Ramos (cell line): Measurements from ENCODE around the gene GREB1.
"Not testable (repeated sequence)": the region's sequence is repeated elsewhere in the genome, so short reads cannot be mapped to it uniquely, and the experiment has no call there.

Experiments used
- in situ Hi-C: fragments of 300-500 bp; cut with MboI; formaldehyde crosslinking; loops from one replicate; pipeline ENCODE4 v1.14.3; 2022; ENCODE audit warnings: low sequenced_read_pairs; ENCODE audit not compliant: unreplicated experiment

Gene GREB1

DNA sequence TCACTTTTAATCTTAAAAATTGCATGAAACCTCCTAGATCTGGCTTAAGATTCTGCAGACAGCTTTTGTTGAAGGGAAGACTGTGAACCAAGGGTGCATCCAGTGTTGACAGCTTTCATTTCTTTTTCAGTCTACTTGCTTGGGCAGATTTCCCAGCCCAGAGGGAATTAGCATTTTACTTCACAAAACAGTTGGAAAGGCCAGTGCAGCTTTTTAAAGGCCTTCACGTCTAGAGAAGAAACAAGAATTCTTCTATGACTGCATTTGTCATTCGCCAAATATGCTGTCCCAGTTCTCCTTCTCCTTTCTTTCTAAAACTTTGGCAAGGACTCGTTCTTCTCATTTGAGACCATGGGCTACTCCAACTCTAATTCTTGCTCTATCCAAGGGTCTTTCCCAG lies 118.7 kb downstream of the GREB1 start:
- in situ Hi-C loops: no loop called here

DNA sequence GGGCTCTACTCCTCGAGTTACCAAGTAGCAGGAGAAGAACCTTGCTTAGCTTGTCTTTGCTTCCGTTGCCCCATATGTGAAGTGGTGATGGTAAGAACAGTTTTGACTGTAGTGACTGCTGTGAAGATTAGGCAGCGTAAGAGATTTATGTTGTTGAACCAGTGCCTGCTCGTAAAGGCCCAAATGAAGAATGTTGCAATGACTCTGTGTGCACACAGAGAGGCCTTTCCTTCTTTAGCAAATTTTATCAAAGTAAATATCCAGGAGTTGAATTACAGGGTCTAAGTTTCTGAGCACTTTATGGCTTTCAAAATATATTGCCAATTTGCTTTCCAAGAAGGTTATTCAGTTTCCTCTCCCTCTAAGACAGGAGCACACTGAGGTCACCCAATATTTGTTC lies 121.7 kb downstream of the GREB1 start:
- in situ Hi-C loops: no loop called here

DNA sequence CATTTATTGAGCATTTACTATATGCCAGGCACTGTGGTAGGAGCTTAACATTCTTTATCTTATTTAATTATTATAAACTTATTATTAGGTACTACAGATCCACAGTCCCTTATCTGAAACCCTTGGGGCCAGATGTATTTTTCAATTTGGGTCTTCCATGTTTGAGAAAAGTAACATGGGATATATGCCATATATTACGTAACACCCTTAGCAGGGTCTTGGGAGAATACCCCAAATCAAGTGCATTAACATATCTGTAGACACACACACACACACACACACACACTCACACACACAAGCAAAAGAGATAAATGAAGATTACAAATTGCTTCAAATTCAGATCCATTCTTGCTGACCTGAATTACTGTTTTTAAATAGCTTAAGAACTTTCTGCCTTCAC lies 122.4 kb downstream of the GREB1 start:
- in situ Hi-C loops: no loop called here

DNA sequence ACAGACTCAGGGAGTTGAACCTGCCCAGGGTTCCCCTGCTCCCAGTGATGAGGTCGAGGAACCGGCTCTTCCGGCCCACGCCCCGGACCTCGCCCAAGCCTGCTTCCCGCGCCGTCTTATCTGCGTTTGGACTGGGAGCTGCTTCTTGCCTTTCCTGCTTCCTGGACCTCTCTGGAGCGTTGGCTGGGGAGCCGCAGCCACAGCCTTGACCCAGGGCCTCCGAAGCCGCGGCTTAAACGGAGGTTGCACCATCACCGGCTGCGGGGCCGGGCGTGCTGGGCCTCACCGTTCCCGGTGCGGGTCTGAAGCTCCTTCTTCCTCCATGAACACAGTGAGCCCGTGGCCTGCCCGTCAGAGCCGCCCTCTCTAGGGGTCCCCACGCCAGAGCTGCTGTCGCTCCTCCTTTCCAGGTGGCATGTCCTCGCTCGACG lies 122.8 kb downstream of the GREB1 start:
- in situ Hi-C loops: no loop called here

DNA sequence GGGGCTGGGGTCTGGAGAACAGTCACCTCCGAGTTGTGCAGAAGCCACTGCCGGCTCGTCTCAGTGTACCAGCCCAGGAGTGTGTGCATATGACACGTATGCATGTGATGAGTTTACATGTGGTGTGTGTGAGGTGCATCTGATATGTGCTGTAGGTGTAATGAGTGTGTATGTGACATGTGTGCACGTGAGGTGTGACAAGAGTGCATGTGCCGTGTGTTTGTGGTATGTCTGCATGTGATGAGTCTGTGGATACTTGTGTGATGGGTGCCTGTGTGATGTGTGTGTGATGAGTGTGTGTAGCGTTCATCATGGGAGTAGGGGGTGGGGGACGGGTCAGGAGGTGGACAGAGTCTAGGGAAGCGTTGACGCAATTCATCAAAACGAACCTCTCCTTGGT lies 123.3 kb downstream of the GREB1 start:
- in situ Hi-C loops: no loop called here

DNA sequence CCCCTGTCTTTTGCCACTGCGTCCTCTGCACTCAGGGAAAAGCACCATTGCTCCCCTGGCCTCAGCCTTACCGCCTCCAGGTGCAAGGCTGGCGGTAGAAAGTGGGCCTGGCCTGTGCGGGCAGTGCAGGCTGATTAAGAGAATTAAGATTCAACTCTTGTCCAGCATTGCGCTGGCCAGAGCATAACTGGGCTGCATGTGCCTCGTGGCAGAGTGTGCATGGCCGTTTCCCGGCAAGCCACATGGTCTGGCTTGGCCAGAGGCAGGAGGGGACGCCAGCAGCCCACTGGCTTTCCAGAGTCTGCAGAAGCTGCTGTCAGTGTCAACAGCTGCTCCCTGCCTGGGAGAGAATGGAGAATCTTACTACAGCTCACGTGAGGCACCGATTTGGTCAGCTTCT lies 123.8 kb downstream of the GREB1 start:
- in situ Hi-C loops: no loop called here

DNA sequence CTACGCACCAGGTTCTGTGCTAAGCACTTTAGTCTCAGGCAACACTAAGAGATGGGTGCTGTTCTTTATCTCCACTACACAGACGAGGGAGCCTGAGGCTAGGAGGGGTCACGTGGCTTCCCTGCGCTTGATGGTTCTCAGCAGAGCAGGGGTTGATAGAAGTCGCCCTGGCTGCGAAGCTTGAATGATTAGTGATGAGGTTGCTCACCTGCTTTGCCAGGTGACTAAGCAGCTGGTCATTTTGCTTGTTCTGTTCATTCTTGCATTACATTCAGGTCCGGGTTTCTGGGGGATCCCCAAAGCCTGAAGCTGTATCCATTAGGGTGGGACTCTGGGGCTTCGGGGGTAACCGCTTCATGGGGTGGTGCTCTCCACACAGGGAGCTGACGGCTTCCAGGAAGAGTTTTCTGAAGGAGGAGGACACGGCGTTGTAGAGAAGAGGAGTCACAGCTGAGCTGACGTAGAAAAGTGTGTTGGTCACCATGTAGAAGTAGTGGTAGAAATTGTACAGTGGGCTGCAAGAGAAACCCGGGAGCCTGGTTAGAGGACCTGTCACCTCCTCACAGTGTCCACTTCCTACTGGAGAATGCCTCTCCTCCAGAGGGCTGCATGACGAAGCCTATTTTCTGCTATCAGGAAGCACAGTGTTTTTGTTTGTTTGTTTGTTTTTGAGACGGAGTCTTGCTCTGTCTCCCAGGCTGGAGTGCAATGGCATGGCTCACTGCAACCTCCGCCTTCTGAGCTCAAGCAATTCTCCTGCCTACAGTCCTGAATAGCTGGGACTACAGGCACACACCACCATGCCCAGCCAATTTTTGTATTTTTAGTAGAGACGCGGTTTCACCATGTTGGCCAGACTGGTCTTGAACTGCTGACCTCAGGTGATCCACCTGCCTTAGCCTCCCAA lies 124.6 kb downstream of the GREB1 start:
- in situ Hi-C loops: no loop called here

DNA sequence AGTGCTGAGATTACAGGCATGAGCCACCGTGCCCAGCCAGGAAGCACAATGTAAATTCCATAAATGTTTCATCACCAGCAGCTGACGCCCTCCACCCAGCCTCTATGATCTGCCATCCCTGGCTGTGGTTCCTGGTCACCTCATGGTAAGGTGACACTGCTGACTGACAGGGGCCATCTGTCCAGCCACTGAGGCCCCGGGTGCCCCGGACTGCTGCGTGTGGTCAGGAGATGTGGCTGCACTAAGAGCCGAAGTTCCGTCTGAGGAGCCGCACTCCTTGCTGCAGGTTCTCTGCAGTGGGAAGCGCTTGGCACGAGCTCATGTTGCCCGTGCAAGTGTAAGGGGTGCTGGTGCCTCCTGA lies 125.2 kb downstream of the GREB1 start:
- in situ Hi-C loops: no loop called here

DNA sequence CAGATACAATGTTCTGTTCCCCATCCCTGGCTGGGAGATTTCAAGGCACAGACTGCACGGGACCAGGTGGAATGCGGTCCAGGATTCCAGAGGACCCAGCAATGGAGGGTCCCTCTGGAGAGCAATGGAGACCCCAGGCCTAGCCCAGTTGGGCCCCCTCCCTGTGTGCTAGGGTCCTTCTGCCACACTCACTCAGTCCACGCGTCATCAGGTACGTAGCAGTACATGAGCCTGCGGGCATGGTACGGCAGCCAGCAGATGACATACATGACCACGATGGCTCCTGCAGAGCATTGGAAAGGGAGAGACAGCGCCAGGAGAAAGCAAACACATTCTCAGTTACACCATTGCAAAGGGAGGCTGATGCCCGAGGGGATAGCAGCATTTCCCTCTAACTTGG lies 126.0 kb downstream of the GREB1 start:
- in situ Hi-C loops: no loop called here

DNA sequence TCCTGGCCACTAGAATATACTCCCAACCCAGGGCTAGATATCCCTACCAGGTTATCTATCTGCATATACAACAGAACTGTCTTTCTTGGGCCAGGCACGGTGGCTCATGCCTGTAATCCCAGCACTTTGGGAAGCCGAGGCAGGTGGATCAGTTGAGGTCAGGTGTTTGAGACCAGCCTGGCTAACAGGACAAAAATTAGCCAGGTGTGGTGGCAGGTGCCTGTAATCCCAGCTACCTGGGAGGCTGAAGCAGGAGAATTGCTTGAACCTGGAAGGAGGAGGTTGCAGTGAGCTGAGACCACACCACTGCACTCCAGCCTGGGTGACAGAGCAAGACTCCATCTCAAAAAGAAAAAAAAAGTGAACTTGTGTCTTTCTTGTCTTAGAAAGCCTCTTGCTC lies 126.6 kb downstream of the GREB1 start:
- in situ Hi-C loops: not testable (repeated sequence)

DNA sequence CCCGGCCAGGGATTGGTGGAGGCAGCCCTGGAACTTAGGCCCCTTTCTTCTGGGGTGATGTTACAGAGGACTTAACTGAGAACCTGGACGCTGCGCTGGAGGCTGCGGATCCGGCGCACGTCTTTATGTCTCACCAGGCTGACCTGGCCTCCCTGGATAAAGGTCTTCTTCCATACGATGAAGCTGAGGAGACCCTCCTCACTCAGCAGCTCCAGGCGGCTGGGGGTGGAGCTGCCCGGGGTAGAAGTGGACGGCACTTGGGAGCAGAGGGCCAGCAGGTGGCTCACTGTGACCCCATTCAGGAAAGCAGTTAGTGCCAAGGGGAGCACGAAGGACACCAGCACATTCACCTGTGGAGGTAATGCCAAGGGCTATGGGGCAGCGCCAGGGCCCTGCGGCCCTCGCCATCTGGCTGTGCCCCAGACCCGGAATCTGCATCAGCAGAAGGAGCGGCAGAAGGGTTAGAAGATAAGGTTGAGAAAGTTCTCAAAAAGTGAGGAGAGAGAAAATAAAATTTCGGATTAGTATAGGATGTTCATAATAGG lies 128.1 kb downstream of the GREB1 start:
- in situ Hi-C loops: no loop called here

DNA sequence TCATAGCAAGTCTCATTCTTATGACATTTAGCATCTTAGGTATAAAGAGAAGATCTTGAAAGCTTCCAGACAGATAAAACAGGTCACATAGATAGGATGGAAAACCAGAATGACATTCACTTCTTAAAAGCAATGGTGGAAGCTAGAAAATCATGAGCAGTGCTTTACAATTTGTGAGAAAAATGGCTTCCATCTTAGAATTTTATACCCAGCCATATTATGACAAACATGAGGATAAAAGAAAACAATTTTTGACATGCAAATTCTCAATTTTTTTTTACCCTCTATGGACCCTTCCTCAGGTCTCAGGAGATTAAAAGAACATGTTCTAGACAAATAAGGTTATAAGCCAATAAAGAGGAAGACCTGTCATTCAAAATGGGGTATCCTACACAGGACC lies 129.0 kb downstream of the GREB1 start:
- in situ Hi-C loops: no loop called here

DNA sequence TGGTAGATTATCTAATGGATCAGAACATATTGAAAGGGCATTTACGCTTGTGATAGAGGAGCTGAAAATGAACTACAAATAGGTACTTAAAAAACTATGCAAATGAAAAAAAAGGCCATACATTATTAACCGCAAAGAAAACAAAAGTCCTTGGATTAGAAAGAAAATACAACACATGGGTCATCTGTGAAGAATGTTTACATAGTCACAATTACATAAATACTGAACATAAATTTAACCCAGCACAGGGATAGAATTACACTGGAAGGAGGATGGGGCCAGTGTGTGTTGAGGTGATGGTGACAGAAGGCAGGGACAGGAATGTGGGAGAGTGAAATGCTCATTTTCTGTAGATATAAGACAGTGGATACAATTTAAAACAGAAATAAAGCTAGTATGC lies 129.6 kb downstream of the GREB1 start:
- in situ Hi-C loops: no loop called here

DNA sequence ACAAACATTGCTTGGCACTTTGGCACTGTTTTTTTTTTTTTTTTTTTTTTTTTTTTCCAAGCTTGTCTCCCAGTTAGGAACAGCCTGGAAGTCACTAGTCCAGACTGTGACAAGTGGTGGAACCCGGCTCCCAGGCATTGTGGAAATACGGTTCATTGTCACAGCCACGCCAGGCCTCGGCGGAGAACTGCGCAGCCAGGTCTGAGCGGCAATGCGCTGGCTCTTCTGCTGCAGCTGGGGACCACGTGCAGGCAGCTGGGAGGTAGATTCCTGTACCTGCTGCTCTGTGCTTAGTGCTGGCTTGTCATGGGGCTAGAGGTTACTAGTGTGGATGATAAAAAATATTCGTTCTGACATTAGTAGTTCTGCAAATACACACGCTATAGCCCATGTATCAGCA lies 131.2 kb downstream of the GREB1 start:
- in situ Hi-C loops: no loop called here

DNA sequence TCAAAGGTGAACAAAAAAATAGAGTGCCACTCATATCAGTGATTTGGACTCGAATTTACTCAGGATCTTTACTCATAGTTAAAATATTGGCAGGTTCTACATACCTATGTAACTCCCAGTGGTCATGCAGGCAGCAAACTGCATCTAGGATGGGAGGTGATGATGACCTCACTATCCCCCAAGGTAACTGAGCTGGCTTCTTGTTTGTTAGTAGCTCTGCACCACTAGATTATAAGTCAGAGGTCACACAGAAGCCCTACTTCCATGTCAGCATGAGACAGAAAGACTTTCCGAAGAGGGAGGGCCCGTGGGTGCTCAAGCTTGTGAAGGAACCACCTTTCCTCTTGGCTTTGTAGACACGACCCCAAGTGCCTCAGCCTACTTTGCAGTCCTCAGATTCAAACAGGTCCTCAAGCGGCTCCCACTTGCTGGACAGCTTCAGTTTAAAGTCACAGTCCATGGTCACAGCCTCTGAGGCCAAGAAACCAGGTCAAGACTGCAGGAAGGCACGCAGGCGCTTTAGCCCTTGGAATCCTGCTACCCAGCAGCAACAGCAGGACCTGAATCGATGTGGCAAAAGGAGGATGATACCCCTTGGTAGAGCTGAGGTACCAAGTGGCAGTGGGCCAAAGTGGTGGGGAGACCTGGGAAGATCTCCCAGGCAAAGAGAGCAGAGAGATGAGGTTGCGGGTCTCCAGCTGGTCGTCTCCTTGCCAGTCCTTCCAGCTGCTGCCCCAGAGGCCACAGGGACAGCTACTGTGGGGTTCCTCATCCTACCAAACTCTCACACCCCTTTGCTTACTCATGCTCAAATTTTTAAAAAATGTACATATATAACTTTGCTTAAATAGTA lies 131.9 kb downstream of the GREB1 start:
- in situ Hi-C loops: no loop called here

DNA sequence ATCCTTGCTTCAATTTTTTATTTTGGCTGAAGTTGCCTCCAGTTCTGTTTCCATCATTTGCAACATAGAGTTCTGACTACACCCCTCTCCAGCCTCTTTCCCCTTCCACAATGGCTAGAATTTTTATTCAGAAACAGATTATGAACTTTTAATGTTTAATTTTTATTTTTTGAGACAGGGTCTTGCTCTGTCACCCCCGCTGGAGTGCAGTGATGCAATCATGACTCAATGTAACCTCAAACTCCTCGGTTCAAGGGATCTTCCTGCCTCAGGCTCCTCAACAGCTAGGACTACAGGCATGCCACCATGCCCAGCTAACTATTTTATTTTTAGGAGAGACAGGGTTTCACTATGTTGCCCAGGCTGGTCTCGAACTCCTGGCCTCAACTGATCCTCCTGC lies 133.3 kb downstream of the GREB1 start:
- in situ Hi-C loops: no loop called here

DNA sequence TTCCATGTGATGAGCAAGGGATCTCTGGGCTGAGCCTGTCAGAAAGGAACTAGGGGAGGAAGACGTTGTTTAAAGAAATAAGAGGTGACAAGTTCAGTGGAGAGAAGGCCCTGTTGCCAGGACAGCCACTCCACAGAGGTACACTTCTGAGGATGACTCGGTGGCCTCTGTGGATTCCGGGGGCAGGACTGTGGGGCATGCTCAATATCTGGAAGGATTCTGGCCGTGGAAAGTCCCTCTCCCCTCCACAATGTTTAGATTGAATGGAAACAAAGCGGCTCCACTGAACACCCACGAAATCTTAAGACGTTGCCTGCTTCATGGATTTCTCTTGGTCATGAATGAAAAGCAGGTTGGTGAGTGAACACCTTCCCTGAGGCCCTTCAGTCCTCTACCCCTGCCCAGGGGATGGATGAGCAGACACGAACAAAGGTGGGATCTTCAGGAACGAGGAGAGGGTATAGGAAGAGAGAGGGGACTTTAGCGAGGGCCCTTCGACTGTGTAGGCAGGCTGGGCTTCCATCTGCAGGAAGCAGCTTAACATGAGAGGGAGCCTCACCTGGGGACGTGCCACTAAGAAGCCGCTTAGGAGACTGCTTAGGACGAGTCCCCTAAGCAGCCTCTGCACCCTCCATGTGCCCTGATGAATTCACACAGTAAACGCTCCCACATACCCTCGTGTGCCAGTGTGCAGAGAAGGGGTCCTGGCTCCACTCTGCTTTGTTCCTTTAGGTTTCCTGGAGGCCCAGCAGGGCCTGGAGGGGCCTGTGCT lies 134.2 kb downstream of the GREB1 start:
- in situ Hi-C loops: no loop called here

DNA sequence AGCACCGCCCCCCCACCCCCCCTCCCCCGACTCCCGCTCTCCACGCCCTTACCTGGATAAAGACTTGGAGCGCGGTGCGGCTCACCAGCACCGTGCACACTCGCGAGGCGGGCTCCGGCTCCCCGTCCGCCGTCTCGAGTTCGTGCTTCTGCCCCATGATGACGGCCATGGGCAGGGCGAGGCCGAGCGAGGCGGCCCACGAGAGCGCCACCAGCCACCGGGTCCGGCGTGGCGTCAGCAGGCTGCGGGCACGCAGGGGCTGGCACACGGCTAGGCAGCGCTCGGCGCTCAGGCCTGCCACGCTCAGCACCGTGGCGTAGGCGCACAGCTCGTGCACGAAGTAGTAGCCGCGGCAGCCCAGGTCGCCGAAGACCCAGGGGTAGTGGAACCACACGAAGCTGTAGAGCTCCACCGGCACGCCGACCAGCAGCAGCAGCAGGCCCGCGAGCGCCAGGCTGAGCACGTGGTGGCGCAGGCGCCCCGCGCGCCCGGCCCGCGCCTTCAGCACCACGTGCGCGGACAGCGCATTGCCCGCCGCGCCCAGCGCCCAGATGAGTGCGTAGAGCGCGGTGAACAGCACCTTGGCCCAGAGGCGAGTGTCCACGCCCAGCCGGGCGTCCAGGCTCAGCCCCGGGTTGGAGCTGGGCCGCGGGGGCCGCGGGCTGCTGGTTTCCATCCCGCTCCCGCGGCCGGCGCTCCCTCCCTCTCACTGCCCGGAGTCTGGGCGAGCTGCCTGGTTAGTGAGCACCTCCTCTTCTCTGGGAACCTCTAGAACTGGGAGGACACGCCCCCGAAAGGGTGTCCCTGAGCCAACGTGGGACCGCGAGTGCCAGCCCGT lies 135.8 kb downstream of the GREB1 start, which contains the start of gene NTSR2:
Gene NTSR2, minus strand, starts transcription at position 742 of the 838 bp plus-strand sequence. Its CDS starts 66 bp downstream, at position 676.
- in situ Hi-C loops: no loop called here

DNA sequence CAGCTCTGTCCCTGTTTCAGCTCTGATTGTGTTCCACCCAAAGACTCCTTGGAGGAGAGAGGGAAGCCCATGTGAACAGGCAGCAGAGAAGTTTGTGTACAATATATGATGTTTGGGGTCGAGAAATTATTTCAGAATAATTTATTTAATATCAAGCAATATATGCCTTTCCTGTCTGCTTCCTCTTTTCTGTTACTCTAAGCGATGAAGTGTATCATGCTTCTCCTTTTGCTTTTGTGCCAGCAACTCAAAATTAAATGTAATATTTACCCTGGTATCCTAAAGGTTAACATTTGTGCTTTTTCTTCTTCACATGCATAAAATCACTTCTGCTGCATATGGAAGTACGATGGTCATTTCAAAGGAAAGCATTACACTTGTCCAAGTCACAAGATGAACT lies 138.6 kb downstream of the GREB1 start:
- in situ Hi-C loops: no loop called here
